GM12874 (cell line): Measurements from ENCODE around the gene LMO1.

Experiments
- TF ChIP-seq, protein P1 (sequence below): IDR thresholded peaks from 2 replicates; pipeline ENCODE4 v1.5.1; 2011; ENCODE audit warnings: low read depth, mild to moderate bottlenecking, control low read depth, low read length, moderate library complexity; ENCODE audit not compliant: insufficient read depth

Gene LMO1

DNA sequence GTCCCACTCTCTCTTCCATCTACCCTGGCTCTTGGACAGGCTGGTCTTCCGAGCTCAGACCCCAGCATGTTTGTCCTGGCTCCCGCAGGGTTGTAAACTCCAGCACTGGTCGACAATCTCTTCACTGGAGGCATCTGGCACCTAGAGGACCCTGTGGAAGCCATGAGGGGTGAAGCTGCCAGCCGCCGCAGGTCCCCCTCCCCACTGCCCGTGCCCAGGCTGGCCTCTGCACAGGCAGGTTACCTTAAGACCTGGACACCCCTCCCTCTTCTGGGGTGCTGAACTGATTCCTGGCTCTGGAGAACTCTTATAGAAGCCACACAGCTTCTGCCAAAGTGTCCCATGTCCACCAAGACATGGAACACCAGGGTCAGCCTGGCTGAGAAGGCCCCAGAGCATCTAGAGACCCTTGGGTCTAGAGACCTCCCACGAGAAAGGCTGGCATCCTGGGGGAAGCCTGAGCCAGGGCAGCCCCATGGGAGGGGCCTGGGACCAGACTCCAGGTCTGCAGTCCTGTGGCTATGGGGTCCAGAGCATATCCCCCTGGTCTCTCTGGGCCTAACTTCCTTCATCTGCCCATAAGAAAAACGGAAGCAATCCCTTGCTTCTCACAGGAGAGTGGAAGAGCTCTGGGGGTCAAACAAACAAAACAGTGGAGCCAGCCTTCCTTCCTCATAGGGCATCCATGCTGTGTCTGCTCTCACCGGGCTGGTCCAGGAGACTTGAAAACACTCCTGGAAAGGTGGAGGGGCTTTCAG, 30.6 kb downstream of the LMO1 start:
- TF ChIP-seq, protein P1, sequence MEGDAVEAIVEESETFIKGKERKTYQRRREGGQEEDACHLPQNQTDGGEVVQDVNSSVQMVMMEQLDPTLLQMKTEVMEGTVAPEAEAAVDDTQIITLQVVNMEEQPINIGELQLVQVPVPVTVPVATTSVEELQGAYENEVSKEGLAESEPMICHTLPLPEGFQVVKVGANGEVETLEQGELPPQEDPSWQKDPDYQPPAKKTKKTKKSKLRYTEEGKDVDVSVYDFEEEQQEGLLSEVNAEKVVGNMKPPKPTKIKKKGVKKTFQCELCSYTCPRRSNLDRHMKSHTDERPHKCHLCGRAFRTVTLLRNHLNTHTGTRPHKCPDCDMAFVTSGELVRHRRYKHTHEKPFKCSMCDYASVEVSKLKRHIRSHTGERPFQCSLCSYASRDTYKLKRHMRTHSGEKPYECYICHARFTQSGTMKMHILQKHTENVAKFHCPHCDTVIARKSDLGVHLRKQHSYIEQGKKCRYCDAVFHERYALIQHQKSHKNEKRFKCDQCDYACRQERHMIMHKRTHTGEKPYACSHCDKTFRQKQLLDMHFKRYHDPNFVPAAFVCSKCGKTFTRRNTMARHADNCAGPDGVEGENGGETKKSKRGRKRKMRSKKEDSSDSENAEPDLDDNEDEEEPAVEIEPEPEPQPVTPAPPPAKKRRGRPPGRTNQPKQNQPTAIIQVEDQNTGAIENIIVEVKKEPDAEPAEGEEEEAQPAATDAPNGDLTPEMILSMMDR: no peak

DNA sequence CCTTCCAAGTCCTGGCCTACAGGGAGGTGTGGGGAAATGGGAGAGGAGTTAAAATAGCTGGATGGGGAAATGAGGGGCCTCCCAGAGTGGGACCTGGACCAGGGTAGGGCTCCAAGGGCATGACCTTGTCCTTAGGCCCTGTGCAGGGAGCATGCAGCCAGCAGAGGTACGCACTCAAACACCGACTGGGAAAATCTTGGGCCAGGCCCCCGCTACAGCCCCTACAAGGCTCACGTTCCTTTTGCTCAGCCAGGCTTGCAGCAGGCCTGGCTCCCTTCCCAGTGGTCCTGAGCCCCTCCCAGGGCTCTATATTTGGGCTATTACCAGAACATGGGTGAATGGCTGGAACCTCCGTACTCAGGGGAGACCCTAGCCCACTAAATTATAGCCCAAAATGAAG, 31.3 kb downstream of the LMO1 start:
- TF ChIP-seq, protein P1: no peak

DNA sequence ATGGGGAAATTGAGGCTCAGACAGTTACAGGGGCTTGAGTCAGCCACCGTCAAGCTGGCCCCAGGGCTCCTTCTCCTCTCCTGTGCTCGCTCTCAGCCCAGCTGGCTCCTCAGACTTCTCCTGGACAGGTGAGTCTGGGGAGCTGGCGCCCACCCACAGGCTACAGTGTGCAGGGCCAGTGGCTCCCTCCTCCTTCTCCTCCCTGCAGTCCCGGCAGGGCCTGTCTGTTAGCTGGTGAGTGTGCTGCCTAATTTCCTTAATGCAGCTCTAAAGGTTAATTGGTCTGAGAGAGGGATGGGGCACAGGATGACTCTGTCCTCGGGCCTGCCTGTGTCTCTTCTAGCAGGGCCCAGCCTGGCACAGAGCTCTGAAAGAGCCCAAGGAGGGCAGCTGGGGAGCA, 31.7 kb downstream of the LMO1 start:
- TF ChIP-seq, protein P1: no peak

DNA sequence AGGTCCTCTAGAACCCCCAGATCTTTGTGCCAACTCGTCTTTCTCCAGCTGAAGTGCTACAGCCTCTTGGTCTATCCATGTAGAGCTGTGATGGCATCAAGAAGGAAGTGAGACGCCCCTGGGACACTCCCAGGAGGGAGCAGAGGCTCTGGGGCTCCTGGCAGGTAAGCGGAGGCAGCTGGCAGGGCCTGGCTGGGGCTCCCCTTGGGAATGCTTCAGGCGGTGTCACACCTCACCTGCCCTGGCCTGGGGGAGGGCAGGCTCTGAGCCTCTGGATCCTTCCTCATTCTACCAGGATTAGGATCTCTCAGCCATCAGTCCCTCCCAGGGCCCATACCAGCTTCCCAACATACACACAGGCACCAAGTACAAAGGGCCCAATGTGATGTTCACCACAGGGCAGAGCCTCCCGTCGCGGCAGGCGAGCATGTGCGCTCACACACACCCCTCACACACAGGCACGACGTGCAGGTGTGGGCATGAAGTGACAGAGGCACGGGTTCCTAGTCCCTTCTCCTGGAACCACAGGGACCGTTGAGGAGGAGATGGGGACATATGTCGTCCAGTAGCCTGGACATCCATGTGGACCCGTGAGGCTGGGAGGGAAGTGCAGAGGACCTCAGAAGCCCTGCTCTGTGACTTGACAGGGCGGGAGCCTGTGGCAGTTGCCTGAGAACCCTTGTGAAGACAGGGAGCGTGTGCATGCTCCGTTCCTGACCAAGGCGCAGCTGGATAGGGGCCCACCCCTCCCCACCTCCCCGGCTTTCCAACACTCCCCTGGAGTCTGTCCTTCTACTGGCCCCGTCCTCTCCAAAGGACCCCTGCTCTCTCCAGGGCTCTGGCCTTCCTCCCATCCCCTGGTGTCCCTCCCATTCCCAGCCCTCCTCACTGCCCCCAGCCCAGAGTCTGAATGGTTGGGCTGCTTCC, 32.5 kb downstream of the LMO1 start:
- TF ChIP-seq, protein P1: no peak

DNA sequence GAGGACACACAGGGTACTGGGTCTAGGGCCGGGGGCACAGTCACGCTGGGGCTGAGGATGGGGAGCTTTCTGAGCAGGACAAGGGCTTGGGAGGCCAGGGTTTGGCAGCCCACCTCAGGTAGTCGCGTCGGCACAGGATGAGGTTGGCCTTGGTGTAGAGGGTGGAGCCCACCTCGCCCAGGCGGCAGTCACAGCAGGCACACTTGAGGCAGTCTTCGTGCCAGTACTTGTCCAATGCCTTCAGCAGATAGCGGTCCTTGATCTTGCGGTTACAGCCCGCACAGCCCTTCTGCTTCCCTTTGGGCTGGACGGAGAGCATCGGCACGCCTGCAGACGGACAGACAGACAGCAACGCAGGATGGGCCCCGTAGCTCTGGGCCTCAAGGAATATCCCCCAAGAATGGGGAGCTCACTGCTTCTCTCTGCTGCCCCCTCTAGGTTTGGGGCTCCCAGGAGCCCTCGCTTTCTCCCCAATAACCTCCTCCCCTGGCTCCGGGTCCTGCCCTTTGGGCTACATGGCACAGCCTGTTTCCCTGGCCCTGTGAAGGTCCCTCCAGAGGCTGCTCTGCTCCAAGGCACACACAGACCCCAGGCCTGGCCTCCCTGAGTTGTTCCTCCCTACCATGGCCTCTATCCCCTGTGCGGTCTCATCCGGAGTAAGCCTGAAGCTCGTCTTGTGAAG, 33.4 kb downstream of the LMO1 start:
- TF ChIP-seq, protein P1: no peak

DNA sequence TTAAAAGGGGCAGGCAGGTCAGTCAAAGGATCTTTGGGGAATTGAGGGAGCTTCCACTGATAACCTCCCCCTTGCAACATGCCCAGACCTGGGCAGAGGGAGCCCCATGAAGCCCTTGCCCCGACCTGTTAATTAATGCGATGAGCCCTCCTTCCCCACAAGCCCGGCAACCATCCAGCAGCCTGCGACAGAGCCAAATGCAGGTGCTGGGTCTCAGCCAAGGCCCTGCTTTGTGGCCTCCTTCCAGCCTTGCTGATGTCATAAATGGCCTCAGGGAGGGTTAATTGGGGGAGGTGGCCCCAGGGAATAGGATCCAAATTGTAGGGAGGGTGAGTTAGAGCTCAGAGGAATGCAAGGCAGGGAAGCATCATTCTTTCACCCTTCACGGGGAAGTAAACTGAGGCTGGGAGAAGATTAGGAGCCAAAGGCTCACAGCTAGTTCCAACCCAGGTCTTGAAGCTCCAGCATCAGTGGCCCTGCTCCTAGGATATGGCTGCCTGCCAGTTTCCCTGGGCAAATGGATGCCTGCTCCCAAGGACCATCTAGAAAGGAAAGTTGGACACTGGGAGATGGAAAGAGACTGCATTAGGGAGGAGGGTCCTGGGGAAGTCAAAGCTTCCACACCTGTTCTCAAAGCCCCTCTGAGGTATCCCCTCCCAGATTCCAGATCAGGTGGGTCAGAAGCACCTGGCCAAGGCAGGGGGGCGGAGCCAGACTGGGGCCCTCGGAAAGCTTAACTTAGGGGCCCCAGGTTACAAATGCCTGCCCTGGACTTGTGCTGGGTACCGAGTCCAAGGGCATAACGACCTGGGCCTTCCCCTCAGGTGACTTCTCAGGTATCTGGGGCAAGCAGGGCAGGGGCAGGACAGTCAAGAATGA, 34.1 kb downstream of the LMO1 start:
- TF ChIP-seq, protein P1: no peak

DNA sequence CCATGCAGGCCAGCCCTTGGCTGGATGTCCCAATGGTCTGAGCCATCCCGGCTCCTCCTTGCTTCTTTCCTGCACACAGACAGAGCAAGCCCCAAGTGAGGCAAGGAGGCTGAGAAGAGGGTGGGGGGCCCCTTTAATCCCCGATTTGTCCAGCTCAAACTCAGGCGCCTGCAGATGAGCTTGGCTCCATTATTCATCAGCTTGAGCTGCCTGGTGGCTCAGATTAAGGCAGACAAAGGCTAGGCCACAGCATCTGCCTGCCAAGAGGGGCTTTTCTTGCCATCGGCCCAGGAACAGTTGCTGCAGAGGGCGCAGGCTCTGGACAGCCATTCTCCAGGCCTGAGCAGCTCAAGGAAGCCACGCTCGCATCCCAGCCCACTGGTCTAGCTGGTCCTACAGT, 35.4 kb downstream of the LMO1 start:
- TF ChIP-seq, protein P1: no peak
